Prostate gland (tissue), 2 donors: ENCODE data around the gene ABI3BP. TPM values are rescaled to one million over a fixed set of nuclear protein-coding genes. Genes with fewer than 3 reads are reported as not detected.

Experiments used
- DNase-seq: peaks from one replicate; pipeline ENCODE4 v3.0.0-alpha.2; 2019; ENCODE audit warnings: low spot score
- H3K27ac ChIP-seq, 2 donors: fragments of 200-600 bp; sonication (generic); 2 replicates each; pipeline ENCODE4 v1.5.1; 2017 to 2019
- H3K27me3 ChIP-seq: fragments of 200-600 bp; sonication (generic); replicated peaks from 2 replicates; pipeline ENCODE4 v1.5.1; 2019; ENCODE audit not compliant: insufficient read depth
- H3K36me3 ChIP-seq, 2 donors: fragments of 200-600 bp; sonication (generic); 1 replicate in 1 of 2; 2 replicates in 1 of 2; pipeline versions ENCODE4 v1.5.1 to v1.8.1; 2017 to 2019
- H3K4me1 ChIP-seq: fragments of 200-600 bp; sonication (generic); replicated peaks from 2 replicates; pipeline ENCODE4 v1.5.1; 2019
- H3K4me3 ChIP-seq, 2 donors: fragments of 200-600 bp; sonication (generic); 2 replicates each; pipeline ENCODE4 v1.5.1; 2017 to 2019
- H3K9me3 ChIP-seq: fragments of 200-600 bp; sonication (generic); 2 replicates; pipeline ENCODE4 v1.5.1; 2017
- POLR2A ChIP-seq: fragments of 450-650 bp; IDR thresholded peaks from one replicate; pipeline ENCODE4 v1.6.1; 2016; ENCODE audit warnings: antibody characterized with exemption, mild to moderate bottlenecking
- POLR2AphosphoS5 ChIP-seq: sonication (generic); formaldehyde crosslinking; IDR thresholded peaks from one replicate; pipeline ENCODE4 v1.6.1; 2017; ENCODE audit warnings: antibody characterized with exemption
- WGBS: methylation state at CpG from one replicate; pipeline ENCODE4 v1.1.5; 2018; 5-methylcytosine and 5-hydroxymethylcytosine counted together
- intact Hi-C: fragments of 100-400 bp; cut with DNase I; formaldehyde crosslinking; loops from one replicate; pipeline ENCODE4 v1.14.2; 2022
- total RNA-seq, 2 donors: library from RNA; depleted of rRNA; stranded (reverse); fragments of >200 nt; gene quantifications; one replicate each; pipeline ENCODE4 v1.1.0, GENCODE V29; 2016
- TF ChIP-seq, protein P1 (sequence below), 4 experiments: fragments of 200-600 bp in 2 of 4; fragments of 450-650 bp in 2 of 4; sonication (generic) in 2 of 4; IDR thresholded peaks; 1 replicate in 3 of 4; 2 replicates in 1 of 4; pipeline ENCODE4 v1.5.1; 2016 to 2019; ENCODE audit warnings: antibody characterized with exemption in 4 of 4, mild to moderate bottlenecking in 2 of 4, moderate library complexity in 2 of 4

ABI3BP gene
- total RNA-seq, 2 donors from 2014 or later = 15.3 to 16.6 TPM

DNA sequence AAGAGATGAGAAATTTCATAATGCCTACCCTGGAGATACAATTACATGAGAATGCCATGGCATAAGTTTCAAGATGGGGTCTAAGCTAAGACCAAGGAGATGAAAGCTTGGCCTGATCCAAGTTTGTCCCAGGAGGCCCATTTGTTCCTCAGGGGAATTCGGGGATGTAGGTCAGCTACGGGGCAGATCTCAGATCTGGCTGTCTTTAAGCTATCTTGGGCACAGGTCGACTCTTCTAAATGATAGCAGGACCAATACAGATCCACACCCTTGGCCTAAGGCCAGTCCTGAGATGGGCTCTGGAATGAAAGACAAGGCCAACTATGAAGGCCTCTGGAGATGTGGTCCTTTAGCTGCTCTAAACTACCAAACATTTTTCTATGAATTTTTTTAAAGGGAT is 16.6 kb downstream of the ABI3BP start:
- no peak overlapping the region for H3K4me3 ChIP-seq
- no peaks in the 10 kb centered on the region for H3K9me3 ChIP-seq
- no peak for DNase-seq
- TF ChIP-seq POLR2A (no peak), POLR2AphosphoS5 (no peak)
- TF ChIP-seq, protein P1, sequence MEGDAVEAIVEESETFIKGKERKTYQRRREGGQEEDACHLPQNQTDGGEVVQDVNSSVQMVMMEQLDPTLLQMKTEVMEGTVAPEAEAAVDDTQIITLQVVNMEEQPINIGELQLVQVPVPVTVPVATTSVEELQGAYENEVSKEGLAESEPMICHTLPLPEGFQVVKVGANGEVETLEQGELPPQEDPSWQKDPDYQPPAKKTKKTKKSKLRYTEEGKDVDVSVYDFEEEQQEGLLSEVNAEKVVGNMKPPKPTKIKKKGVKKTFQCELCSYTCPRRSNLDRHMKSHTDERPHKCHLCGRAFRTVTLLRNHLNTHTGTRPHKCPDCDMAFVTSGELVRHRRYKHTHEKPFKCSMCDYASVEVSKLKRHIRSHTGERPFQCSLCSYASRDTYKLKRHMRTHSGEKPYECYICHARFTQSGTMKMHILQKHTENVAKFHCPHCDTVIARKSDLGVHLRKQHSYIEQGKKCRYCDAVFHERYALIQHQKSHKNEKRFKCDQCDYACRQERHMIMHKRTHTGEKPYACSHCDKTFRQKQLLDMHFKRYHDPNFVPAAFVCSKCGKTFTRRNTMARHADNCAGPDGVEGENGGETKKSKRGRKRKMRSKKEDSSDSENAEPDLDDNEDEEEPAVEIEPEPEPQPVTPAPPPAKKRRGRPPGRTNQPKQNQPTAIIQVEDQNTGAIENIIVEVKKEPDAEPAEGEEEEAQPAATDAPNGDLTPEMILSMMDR (IDR thresholded peaks at IDR 0.05) = no peak
- no peak overlapping the region for H3K27ac ChIP-seq
- no peaks in the 10 kb centered on the region for H3K36me3 ChIP-seq
- no peaks in the 10 kb centered on the region for H3K27me3 ChIP-seq
- H3K4me1 ChIP-seq = no peaks in the 10 kb centered on the region
- 78% methylated on average over 3 of the region's 3 CpGs for WGBS
- intact Hi-C loops = no loop called here

DNA sequence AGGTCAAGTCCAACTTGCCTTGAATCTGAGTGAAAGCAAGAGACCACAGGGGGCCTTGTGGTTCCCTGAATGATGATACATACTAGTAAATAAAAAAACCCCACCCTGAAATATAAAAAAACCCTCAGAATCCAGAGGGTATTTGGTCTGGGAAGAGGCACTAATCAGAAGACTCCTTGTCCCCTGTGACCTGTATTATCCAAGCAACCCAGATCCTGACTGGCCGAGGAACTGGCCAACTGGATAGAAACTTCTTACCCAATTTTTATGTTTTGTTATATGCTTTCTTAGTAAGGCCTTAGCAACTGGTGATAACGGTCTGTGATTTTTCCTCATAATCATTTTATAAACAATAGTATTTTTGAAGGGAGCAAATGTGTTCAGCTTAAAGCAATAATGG is 17.5 kb downstream of the ABI3BP start:
- DNase-seq = no peak
- Histone ChIP-seq H3K36me3 (no peaks in the 10 kb centered on the region), H3K4me3 (no peak overlapping the region), H3K9me3 (no peaks in the 10 kb centered on the region), H3K27me3 (no peaks in the 10 kb centered on the region), H3K27ac (no peak overlapping the region), H3K4me1 (no peaks in the 10 kb centered on the region)
- TF ChIP-seq, protein P1 (IDR thresholded peaks at IDR 0.05) = no peak
- TF ChIP-seq POLR2A (no peak), POLR2AphosphoS5 (no peak)
- intact Hi-C loops = no loop called here
- WGBS = 83% methylated on average over 2 of the region's 2 CpGs

- no peaks in the 10 kb centered on the region for H3K4me1 ChIP-seq
- no peak for TF ChIP-seq POLR2AphosphoS5
- H3K4me3 ChIP-seq = no peak overlapping the region
- H3K9me3 ChIP-seq = no peaks in the 10 kb centered on the region
- intact Hi-C loops = no loop called here
- H3K36me3 ChIP-seq = no peaks in the 10 kb centered on the region
- no peak for DNase-seq
- H3K27me3 ChIP-seq = no peaks in the 10 kb centered on the region
- no peak overlapping the region for H3K27ac ChIP-seq
- WGBS = 89% methylated on average over 4 of the region's 4 CpGs
Measured at GRCh38 chr3:100973594-100973993, 19.6 kb downstream of the ABI3BP start.

DNA sequence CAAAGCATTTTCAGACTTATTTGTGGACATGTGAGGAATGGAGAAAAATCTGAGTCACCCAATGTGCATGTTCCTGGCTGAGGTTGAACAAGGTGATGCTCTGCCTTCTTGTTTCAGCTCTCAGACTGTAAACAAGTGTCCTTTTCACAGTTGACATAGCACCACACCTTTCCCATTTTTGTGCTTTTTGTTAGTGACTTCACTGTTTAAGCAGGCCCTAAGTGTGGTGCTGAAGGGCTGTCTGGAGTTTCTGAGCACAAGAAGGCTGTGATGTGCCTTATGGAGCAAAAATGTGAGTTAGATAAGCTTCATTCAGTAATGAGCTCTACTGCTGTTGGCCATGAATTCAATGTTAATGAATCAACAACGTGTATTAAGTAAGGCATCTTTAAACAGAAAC is 20.4 kb downstream of the ABI3BP start:
- Histone ChIP-seq H3K27me3 (no peaks in the 10 kb centered on the region), H3K4me1 (no peaks in the 10 kb centered on the region), H3K9me3 (no peaks in the 10 kb centered on the region), H3K27ac (no peak overlapping the region), H3K36me3 (no peaks in the 10 kb centered on the region), H3K4me3 (no peak overlapping the region)
- intact Hi-C loops = no loop called here
- no peak for DNase-seq
- TF ChIP-seq POLR2A (no peak), POLR2AphosphoS5 (no peak)
- TF ChIP-seq, protein P1 (IDR thresholded peaks at IDR 0.05) = no peak
- 48% methylated on average over 1 of the region's 1 CpG for WGBS

- Histone ChIP-seq H3K4me3 (no peak overlapping the region), H3K9me3 (no peaks in the 10 kb centered on the region), H3K27me3 (no peaks in the 10 kb centered on the region), H3K36me3 (no peaks in the 10 kb centered on the region), H3K4me1 (no peaks in the 10 kb centered on the region), H3K27ac (no peak overlapping the region)
- intact Hi-C loops = no loop called here
- 44% methylated on average over 2 of the region's 2 CpGs for WGBS
- DNase-seq = no peak
- TF ChIP-seq, protein P1 (IDR thresholded peaks at IDR 0.05) = no peak
- no peak for TF ChIP-seq POLR2A
- no peak for TF ChIP-seq POLR2AphosphoS5
Measured at GRCh38 chr3:100972301-100972844, 20.8 kb downstream of the ABI3BP start.
